OCI-LY1 (cell line): Measurements from ENCODE around the gene POLR2I.

Source experiments
- H2AFZ ChIP-seq: fragments of 200-600 bp; sonication (generic), shearing (Covaris generic); 2 replicates; pipeline ENCODE4 v1.6.0; 2014; ENCODE audit warnings: antibody characterized with exemption, mild to moderate bottlenecking, low read length
- H3F3A ChIP-seq: fragments of 200-600 bp; sonication (generic), shearing (Covaris generic); 2 replicates; pipeline ENCODE4 v1.6.0; 2014; ENCODE audit warnings: mild to moderate bottlenecking, antibody characterized with exemption, low read length, moderate library complexity; ENCODE audit not compliant: insufficient read depth
- H3K27ac ChIP-seq: fragments of 200-600 bp; sonication (generic); 2 replicates; pipeline ENCODE4 v1.5.1; 2014; ENCODE audit warnings: low read length, mixed run types, mild to moderate bottlenecking, low read depth; ENCODE audit not compliant: poor library complexity, severe bottlenecking
- H3K27me3 ChIP-seq: fragments of 200-600 bp; sonication (generic); 2 replicates; pipeline ENCODE4 v1.6.0; 2014; ENCODE audit warnings: antibody characterized with exemption, mild to moderate bottlenecking, low read length, moderate library complexity; ENCODE audit not compliant: insufficient read depth
- H3K36me3 ChIP-seq: fragments of 200-600 bp; sonication (generic); 2 replicates; pipeline ENCODE4 v1.6.1; 2014; ENCODE audit warnings: mild to moderate bottlenecking, antibody characterized with exemption, low read length, moderate library complexity, mixed read lengths; ENCODE audit not compliant: insufficient read depth
- H3K4me1 ChIP-seq: fragments of 200-600 bp; sonication (generic); 2 replicates; pipeline ENCODE4 v1.5.1; 2014; ENCODE audit warnings: mild to moderate bottlenecking, low read length, moderate library complexity; ENCODE audit not compliant: insufficient read depth, severe bottlenecking
- H3K4me2 ChIP-seq: fragments of 200-600 bp; sonication (generic), shearing (Covaris generic); 2 replicates; pipeline ENCODE4 v1.6.1; 2014; ENCODE audit warnings: low read length
- H3K4me3 ChIP-seq: fragments of 200-600 bp; sonication (generic); 2 replicates; pipeline ENCODE4 v1.5.1; 2014; ENCODE audit warnings: low read length, low read depth, mild to moderate bottlenecking, mixed read lengths; ENCODE audit not compliant: poor library complexity, severe bottlenecking
- H3K79me2 ChIP-seq: fragments of 200-600 bp; shearing (Covaris generic); 2 replicates; pipeline ENCODE4 v1.6.1; 2016; ENCODE audit warnings: mixed run types, low read length, mixed read lengths; ENCODE audit not compliant: insufficient read depth
- H3K9ac ChIP-seq: fragments of 200-600 bp; sonication (generic), shearing (Covaris generic); 2 replicates; pipeline ENCODE4 v1.6.1; 2014; ENCODE audit warnings: mild to moderate bottlenecking, low read length, mixed read lengths
- H3K9me2 ChIP-seq: fragments of 200-600 bp; sonication (generic), shearing (Covaris generic); 2 replicates; pipeline ENCODE4 v1.6.1; 2014; ENCODE audit warnings: low read depth, mild to moderate bottlenecking, low read length, mixed read lengths
- H3K9me3 ChIP-seq: fragments of 200-600 bp; shearing (Covaris generic); 2 replicates; pipeline ENCODE4 v1.6.1; 2014; ENCODE audit warnings: low read length, mixed read lengths
- H4K20me1 ChIP-seq: fragments of 200-600 bp; sonication (generic), shearing (Covaris generic); 2 replicates; pipeline ENCODE4 v1.6.0; 2016; ENCODE audit warnings: mild to moderate bottlenecking, low read length; ENCODE audit not compliant: insufficient read depth
- CTCF ChIP-seq: fragments of 200-600 bp; sonication (generic), shearing (Covaris generic); IDR thresholded peaks from 2 replicates; pipeline ENCODE4 v1.5.1; 2017; ENCODE audit warnings: mild to moderate bottlenecking, antibody characterized with exemption, low read length, moderate library complexity, mixed read lengths
- EZH2 ChIP-seq: fragments of 200-600 bp; sonication (generic), shearing (Covaris generic); IDR thresholded peaks from 2 replicates; pipeline ENCODE4 v1.8.0; 2017; ENCODE audit warnings: borderline replicate concordance, mixed run types, mild to moderate bottlenecking, antibody characterized with exemption, low read length, moderate library complexity, mixed read lengths

POLR2I gene

GRCh38 chr19:36084231-36085009 is 30.3 kb downstream of the POLR2I start:
- Histone ChIP-seq H4K20me1 (no peaks in the 10 kb centered on the region), H3K27ac (no peak overlapping the region), H3K9me3 (no peaks in the 10 kb centered on the region), H3F3A (no peaks in the 10 kb centered on the region), H3K4me2 (no peak overlapping the region), H3K9ac (no peak overlapping the region), H2AFZ (no peak overlapping the region), H3K36me3 (peaks cover 87% of the 10 kb centered on the region), H3K4me3 (no peak overlapping the region), H3K4me1 (no peaks in the 10 kb centered on the region), H3K9me2 (no peaks in the 10 kb centered on the region), H3K27me3 (no peaks in the 10 kb centered on the region), H3K79me2 (no peaks in the 10 kb centered on the region)
- TF ChIP-seq CTCF: no peak
- TF ChIP-seq EZH2: no peak

GRCh38 chr19:36082916-36083315 is 31.8 kb downstream of the POLR2I start:
- TF ChIP-seq CTCF: no peak
- TF ChIP-seq EZH2: no peak
- Histone ChIP-seq H3K9me3 (no peaks in the 10 kb centered on the region), H3K36me3 (peaks cover 80% of the 10 kb centered on the region), H3K4me1 (no peaks in the 10 kb centered on the region), H3K4me3 (no peak overlapping the region), H3K79me2 (no peaks in the 10 kb centered on the region), H3K9ac (no peak overlapping the region), H3K4me2 (no peak overlapping the region), H3K27me3 (no peaks in the 10 kb centered on the region), H3F3A (no peaks in the 10 kb centered on the region), H2AFZ (no peak overlapping the region), H3K27ac (no peak overlapping the region), H3K9me2 (no peaks in the 10 kb centered on the region), H4K20me1 (no peaks in the 10 kb centered on the region)

GRCh38 chr19:36081894-36082293 is 32.8 kb downstream of the POLR2I start:
- Histone ChIP-seq H3K79me2 (no peaks in the 10 kb centered on the region), H3K27me3 (no peaks in the 10 kb centered on the region), H3K4me1 (no peaks in the 10 kb centered on the region), H4K20me1 (no peaks in the 10 kb centered on the region), H3K4me2 (no peak overlapping the region), H2AFZ (no peak overlapping the region), H3K9ac (no peak overlapping the region), H3K27ac (no peak overlapping the region), H3K9me3 (no peaks in the 10 kb centered on the region), H3K36me3 (peaks cover 84% of the 10 kb centered on the region), H3K4me3 (no peak overlapping the region), H3K9me2 (no peaks in the 10 kb centered on the region), H3F3A (no peaks in the 10 kb centered on the region)
- no peak for TF ChIP-seq EZH2
- TF ChIP-seq CTCF: no peak
